ENCODE results near the gene COQ3.
"Not testable (repeated sequence)": the region's sequence is repeated elsewhere in the genome, so short reads cannot be mapped to it uniquely, and the experiment has no call there.

Gene COQ3

GRCh38 chr6:99378636-99379035, 15.4 kb downstream of the COQ3 start:
- DNase-seq: no peak

GRCh38 chr6:99369533-99369932, 24.5 kb downstream of the COQ3 start:
- no peak for DNase-seq

- DNase-seq: no peak
Measured at GRCh38 chr6:99366852-99367251, 27.1 kb downstream of the COQ3 start.

- DNase-seq: no peak
Measured at GRCh38 chr6:99364026-99364425, 30.0 kb downstream of the COQ3 start.

- no peak for DNase-seq
Measured at GRCh38 chr6:99362678-99363268, 31.2 kb downstream of the COQ3 start.

GRCh38 chr6:99359800-99360199, 34.2 kb downstream of the COQ3 start:
- DNase-seq: no peak

- DNase-seq: no peak
Measured at GRCh38 chr6:99356641-99357040, 37.4 kb downstream of the COQ3 start.

- DNase-seq: no peak
Measured at GRCh38 chr6:99354983-99355382, 39.0 kb downstream of the COQ3 start.

GRCh38 chr6:99353126-99353525, 40.9 kb downstream of the COQ3 start:
- no peak for DNase-seq

GRCh38 chr6:99350573-99350972, 43.4 kb downstream of the COQ3 start:
- DNase-seq: no peak

GRCh38 chr6:99349171-99350141, 44.5 kb downstream of the COQ3 start, which contains the start of gene FAXC:
Gene FAXC, minus strand, starts transcription at chr6:99349674. Its CDS starts 302 bp downstream, at chr6:99349372.
- peak; percentile 31 for DNase-seq

- no peak for DNase-seq
Measured at GRCh38 chr6:99348288-99349170, 45.5 kb downstream of the COQ3 start.

- DNase-seq: no peak
Measured at GRCh38 chr6:99347804-99348203, 46.2 kb downstream of the COQ3 start.

GRCh38 chr6:99346595-99346994, 47.4 kb downstream of the COQ3 start:
- DNase-seq: no peak

GRCh38 chr6:99345164-99345563, 48.8 kb downstream of the COQ3 start:
- no peak for DNase-seq

- no peak for DNase-seq
Measured at GRCh38 chr6:99344289-99344688, 49.7 kb downstream of the COQ3 start.

- no peak for DNase-seq
Measured at GRCh38 chr6:99341862-99342455, 52.0 kb downstream of the COQ3 start.

- no peak for DNase-seq
Measured at GRCh38 chr6:99338188-99338587, 55.8 kb downstream of the COQ3 start.

- not testable (repeated sequence) for DNase-seq
Measured at GRCh38 chr6:99335298-99335697, 58.7 kb downstream of the COQ3 start.

- DNase-seq: peak; percentile 4
Measured at GRCh38 chr6:99334526-99335127, 59.4 kb downstream of the COQ3 start.

- DNase-seq: no peak
Measured at GRCh38 chr6:99333068-99333467, 60.9 kb downstream of the COQ3 start.

- no peak for DNase-seq
Measured at GRCh38 chr6:99331531-99331930, 62.5 kb downstream of the COQ3 start.
